Choroid plexus epithelial cell (primary cell): ENCODE data around the gene CABP4.

Experiments
- DNase-seq: peaks from one replicate; pipeline ENCODE4 v3.0.0-alpha.2; 2010; ENCODE audit warnings: low read depth
- H3K4me3 ChIP-seq: 2 replicates; pipeline ENCODE4 v1.5.1; 2011; ENCODE audit warnings: low read depth, mild to moderate bottlenecking, control low read depth, low read length, moderate library complexity
- CTCF ChIP-seq: conservative IDR thresholded peaks from 2 replicates; pipeline ENCODE4 v1.5.1; 2011; ENCODE audit warnings: low read depth, mild to moderate bottlenecking, control low read depth, inconsistent platforms, low read length, moderate library complexity

Gene CABP4

DNA sequence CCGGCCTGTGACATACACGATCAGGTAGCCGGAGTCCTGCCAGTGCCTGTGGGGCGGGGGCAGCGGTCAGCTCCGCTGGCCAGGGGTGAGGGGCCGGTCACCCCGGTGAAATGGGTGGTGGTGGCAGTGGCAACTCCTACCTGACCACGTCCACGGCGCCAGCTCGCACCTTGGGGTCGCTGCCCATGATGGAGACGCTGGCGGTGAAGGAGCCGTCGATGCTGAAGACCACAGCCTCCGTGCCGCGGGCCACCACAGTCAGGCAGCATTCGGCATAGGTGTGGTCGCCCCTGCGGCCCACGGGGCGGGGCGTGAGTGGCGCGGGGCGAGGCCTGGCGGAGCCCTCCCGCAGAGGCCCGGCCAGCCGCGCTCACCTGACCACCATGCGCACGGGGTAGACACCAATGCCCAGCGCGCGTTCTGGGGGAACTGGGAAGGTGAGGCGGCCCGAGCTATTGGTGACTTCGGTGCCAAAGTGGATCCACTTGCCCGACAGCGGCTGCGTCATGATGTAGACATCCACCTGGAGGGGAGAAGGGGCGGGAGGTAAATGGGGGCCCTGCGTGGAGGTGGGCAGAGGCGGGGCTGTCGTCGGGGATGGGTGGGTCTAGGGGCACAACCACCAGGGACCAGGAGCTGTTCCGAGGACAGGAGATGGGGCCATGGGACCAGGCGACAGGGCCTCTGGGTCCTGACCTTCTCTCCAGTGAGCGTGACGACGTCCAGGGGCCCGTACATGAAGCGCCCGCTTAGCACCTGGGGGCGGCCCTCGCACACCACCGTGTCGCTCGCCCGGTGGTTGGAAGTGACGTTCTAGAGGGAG is 38.6 kb downstream of the CABP4 start:
- no peak for TF ChIP-seq CTCF
- H3K4me3 ChIP-seq = no peak overlapping the region
- no peak for DNase-seq

- TF ChIP-seq CTCF = no peak
- no peak overlapping the region for H3K4me3 ChIP-seq
- DNase-seq = no peak
Observed at GRCh38 chr11:67494371-67495233, 39.4 kb downstream of the CABP4 start.

DNA sequence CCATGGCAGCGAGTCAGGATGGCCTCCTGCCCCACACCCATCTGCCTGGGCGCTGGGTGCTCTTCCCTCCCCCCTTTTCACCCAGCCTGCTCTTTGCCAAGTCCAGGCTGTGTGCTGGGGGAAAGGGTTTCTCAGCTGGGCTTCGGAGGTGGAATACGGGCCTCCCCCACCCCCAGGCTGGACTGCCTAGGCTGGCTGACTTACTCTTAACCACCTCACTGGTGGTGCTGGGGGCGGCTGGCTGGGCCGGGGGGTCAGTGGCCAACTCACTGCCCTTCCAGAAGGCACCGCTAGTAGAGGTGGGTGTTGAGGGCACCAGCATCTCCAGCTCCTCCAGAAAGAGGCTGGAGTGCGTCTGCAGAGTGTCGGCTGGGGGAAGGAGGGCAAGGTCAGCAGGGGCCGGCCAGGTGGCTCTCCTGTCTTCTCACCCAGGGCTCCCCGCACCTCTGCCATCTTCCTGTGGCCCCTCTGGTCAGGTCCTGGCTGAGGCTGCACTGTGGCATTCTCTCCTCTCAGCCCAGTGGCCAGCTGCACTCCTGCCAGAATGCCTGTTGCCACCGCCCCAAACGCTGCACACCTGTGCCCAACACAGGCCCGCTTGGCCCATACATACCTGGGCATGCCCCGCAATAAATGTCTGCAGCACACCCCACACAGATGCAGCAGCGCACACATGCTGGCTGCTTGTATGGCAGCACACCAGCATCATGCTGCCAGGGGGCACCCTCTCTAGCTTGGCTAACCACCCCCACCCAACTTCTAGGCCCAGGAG is 40.3 kb downstream of the CABP4 start:
- TF ChIP-seq CTCF = no peak

DNA sequence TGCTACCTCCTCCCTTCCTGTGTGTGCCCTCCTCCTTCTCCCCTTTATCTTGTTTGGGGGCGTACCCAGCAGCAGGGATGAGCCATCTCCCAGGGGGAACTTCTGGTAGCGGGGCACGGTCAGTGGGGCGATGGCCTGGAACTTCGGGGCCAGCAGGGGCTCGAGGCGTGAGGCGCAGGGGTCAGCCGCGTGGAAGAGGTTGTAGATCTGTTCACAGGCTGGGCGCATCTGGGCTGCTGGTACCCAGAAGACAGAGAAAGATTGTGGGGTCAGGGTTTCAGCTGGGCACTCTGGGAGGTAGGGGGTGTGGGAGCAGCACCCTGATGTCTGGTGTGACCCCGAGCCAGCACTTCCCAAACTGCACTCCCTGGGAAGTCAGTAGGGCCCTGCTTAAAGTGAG is 41.0 kb downstream of the CABP4 start:
- TF ChIP-seq CTCF = no peak
- no peak for DNase-seq
- no peak overlapping the region for H3K4me3 ChIP-seq

More for the DNA sequence above, 40.3 kb downstream of the CABP4 start:
- DNase-seq = no peak
- no peak overlapping the region for H3K4me3 ChIP-seq

DNA sequence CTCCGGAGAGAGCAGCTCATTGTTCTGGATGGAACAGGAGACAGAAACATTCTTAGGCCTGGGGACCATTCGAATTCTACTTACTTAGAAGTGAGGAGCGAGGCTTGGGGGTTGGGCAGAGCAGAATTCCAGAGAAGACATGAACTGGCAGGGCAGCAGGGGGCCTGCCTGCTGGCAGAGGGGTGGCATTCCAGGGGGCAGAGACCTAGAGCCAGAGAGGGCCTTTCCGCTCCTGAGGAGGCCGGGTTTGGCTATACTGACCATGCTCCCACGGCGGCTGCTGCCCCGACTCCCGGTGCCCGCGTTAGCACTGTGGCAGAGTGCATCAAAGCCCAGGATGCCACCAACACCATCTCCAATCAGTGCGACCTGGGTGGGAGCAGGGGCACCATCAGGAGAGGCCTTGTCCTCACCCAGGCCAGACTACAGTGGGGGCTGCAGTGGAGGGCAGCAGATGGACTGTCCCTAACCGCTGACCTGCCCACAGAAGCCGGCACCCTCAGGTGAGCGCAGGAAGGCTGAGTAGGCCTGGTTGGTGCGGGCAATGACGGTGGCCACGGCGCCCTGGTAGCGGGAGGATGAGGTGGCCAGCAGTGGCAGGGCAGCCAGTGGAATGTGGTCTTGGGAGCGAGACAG is 42.6 kb downstream of the CABP4 start:
- no peak overlapping the region for H3K4me3 ChIP-seq
- no peak for TF ChIP-seq CTCF
- DNase-seq = no peak

DNA sequence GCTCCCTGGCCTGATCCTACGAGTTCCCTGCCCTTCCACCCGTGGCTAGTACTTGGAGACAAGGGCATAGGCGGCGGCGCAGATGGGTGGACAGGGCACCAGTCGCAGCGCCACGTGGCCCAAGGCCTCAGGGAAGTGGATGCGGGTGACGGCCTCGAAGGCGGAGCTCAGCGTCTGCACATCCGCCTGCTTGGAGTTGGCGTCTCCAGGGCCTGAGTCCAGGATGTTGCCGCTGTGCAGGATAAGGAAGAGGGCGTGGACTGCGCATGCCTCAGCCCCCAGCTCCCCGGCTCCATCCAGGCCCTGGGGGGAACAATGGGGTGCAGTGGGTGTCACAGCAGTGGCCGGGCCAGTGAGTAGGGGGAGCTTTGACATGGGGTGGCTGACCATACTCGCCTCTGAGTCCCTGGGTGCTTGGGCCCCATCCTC is 43.4 kb downstream of the CABP4 start:
- DNase-seq = no peak
- no peak for TF ChIP-seq CTCF

More for the DNA sequence above, 43.4 kb downstream of the CABP4 start:
- no peak overlapping the region for H3K4me3 ChIP-seq
